Upper lobe of left lung (tissue), 4 donors: ENCODE results near the gene TMEM184A.

ENCODE experiments used
- CTCF ChIP-seq, 6 experiments: fragments of 450-650 bp in 4 of 6; fragments of 200-600 bp in 2 of 6; sonication (generic) in 2 of 6; IDR thresholded peaks; one replicate each; pipeline ENCODE4 v1.5.1; 2016 to 2019; ENCODE audit warnings: antibody characterized with exemption in 6 of 6
- POLR2A ChIP-seq, 4 donors: fragments of 450-650 bp; IDR thresholded peaks; one replicate each; pipeline ENCODE4 v1.5.1; 2016 to 2017; ENCODE audit warnings: antibody characterized with exemption in 4 of 4, mild to moderate bottlenecking in 2 of 4

DNA sequence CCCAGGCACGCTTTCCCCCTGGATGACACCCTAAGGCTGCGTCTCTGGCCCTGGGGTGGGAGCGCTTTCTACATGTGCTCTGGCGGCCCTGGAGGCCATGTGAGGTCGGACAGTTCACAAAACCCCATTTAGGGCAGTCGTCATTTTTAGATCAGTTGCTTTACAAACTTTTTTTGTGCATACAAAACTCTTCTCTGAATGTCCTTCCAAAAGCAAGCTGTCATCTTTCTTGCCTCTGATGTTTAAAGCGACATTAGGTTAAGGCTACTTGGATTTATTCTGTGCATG is 19.6 kb downstream of the TMEM184A start:
- TF ChIP-seq CTCF (IDR thresholded peaks at IDR 0.05) (no peak), POLR2A (IDR thresholded peaks at IDR 0.05) (no peak)
